MCF 10A (cell line): ENCODE data around the gene TEK. TPM values are rescaled to one million over a fixed set of nuclear protein-coding genes. Genes with fewer than 3 reads are reported as not detected.

Experiments
- BruUV-seq: library from RNA; stranded (reverse); fragments of 400-500 nt; replicated peaks from 2 replicates; lab custom pipeline; 2021; lab: Mats Ljungman, UMichigan
- CTCF ChIA-PET: fragments of 300-600 bp; sonication (Branson Sonifier 250); formaldehyde crosslinking; extraction: SDS; loops from one replicate; lab custom pipeline; 2021; ENCODE audit warnings: antibody characterized with exemption, inconsistent platforms; lab: Yijun Ruan, JAX
- POLR2A ChIA-PET: fragments of 300-600, 350-650 bp; sonication (Branson Sonifier 250); formaldehyde crosslinking; extraction: SDS; loops from one replicate; lab custom pipeline; 2020; ENCODE audit warnings: antibody characterized with exemption, inconsistent platforms; lab: Yijun Ruan, JAX
- DNase-seq: peaks from one replicate; pipeline ENCODE4 v3.0.0-alpha.2; 2018; ENCODE audit not compliant: unreplicated experiment
- H3K27ac Mint-ChIP-seq: one replicate; pipeline ENCODE4 v1.8.0; 2022; ENCODE audit warnings: mild to moderate bottlenecking, low read depth, mixed read lengths; ENCODE audit not compliant: unreplicated experiment
- H3K27me3 Mint-ChIP-seq: one replicate; pipeline ENCODE4 v1.8.0; 2022; ENCODE audit warnings: mixed read lengths; ENCODE audit not compliant: insufficient read depth, unreplicated experiment
- H3K36me3 Mint-ChIP-seq: one replicate; pipeline ENCODE4 v1.8.0; 2022; ENCODE audit warnings: mild to moderate bottlenecking, moderate library complexity, mixed read lengths; ENCODE audit not compliant: insufficient read depth, unreplicated experiment
- H3K4me1 Mint-ChIP-seq: one replicate; pipeline ENCODE4 v1.8.0; 2022; ENCODE audit warnings: mixed read lengths; ENCODE audit not compliant: insufficient read depth, unreplicated experiment
- H3K4me3 Mint-ChIP-seq: one replicate; pipeline ENCODE4 v1.8.0; 2022; ENCODE audit warnings: mild to moderate bottlenecking, moderate library complexity, mixed read lengths; ENCODE audit not compliant: unreplicated experiment
- H3K9me3 Mint-ChIP-seq: one replicate; pipeline ENCODE4 v1.8.0; 2022; ENCODE audit warnings: mixed read lengths; ENCODE audit not compliant: unreplicated experiment
- intact Hi-C: fragments of 100-400 bp; cut with micrococcal nuclease; formaldehyde crosslinking; loops from 2 replicates; pipeline ENCODE4 v1.14.1; 2022
- total RNA-seq: library from RNA; stranded (reverse); gene quantifications from 2 replicates; pipeline ENCODE4 v1.2.3, GENCODE V29; 2022
- TF ChIP-seq, protein P1 (sequence below): fragments of 200-600 bp; IDR thresholded peaks from one replicate; pipeline ENCODE4 v1.8.0; 2022; ENCODE audit warnings: antibody characterized with exemption, mild to moderate bottlenecking; ENCODE audit not compliant: unreplicated experiment

TEK gene
- total RNA-seq, 1 experiment from 2014 or later: 0.91 TPM

GRCh38 chr9:27133817-27134216 is 24.8 kb downstream of the TEK start:
- ChIA-PET POLR2A (no interaction called here), CTCF (interaction anchor here (1.1 kb wide), 1 partner anchor 9 kb away, joined by 3 read pairs; no protein-coding TSS in a partner anchor)
- H3K27ac Mint-ChIP-seq: no peak overlapping the region
- H3K27me3 Mint-ChIP-seq: no peaks in the 10 kb centered on the region
- no peaks in the 10 kb centered on the region for H3K36me3 Mint-ChIP-seq
- TF ChIP-seq, protein P1, sequence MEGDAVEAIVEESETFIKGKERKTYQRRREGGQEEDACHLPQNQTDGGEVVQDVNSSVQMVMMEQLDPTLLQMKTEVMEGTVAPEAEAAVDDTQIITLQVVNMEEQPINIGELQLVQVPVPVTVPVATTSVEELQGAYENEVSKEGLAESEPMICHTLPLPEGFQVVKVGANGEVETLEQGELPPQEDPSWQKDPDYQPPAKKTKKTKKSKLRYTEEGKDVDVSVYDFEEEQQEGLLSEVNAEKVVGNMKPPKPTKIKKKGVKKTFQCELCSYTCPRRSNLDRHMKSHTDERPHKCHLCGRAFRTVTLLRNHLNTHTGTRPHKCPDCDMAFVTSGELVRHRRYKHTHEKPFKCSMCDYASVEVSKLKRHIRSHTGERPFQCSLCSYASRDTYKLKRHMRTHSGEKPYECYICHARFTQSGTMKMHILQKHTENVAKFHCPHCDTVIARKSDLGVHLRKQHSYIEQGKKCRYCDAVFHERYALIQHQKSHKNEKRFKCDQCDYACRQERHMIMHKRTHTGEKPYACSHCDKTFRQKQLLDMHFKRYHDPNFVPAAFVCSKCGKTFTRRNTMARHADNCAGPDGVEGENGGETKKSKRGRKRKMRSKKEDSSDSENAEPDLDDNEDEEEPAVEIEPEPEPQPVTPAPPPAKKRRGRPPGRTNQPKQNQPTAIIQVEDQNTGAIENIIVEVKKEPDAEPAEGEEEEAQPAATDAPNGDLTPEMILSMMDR: no peak
- no peak for DNase-seq
- intact Hi-C loops: no loop called here
- no peaks in the 10 kb centered on the region for H3K9me3 Mint-ChIP-seq
- H3K4me1 Mint-ChIP-seq: peaks cover 6% of the 10 kb centered on the region
- H3K4me3 Mint-ChIP-seq: no peak overlapping the region
- BruUV-seq: no TSS peak

DNA sequence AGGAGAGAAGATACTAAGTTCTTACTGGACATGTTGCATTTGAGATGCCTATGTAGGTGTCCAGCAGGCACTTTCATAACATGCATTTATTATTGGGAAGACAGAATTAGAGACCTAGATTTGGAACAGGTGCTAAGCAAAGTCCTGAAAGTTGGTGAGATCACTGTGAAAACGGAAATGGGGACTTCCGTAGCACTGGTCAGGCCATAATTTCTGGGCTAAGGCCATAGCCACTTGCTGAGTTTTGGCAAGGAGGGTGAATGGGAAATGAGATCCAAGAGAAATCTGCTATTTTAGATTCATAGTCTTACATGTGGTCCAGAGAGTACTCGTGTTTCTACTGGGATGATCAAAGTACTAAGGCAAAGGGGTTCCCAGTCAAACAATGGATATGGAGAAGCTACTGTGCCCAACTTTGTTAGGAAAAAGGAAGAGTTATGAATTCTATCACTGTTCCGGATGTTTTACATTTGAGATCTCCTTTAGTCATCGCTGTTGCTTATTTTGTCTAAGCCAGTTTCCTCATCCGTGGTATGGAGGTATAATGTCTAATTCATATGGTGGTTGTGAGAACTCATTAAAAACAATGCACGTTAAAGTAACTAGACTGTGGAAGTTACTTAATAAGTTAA is 33.4 kb downstream of the TEK start:
- Mint-ChIP-seq H3K27me3 (no peaks in the 10 kb centered on the region), H3K36me3 (no peaks in the 10 kb centered on the region), H3K4me3 (no peak overlapping the region), H3K9me3 (peaks cover 7% of the 10 kb centered on the region), H3K4me1 (peaks cover 5% of the 10 kb centered on the region), H3K27ac (no peak overlapping the region)
- ChIA-PET POLR2A (no interaction called here), CTCF (interaction anchor here (0.6 kb wide), 1 partner anchor 17 kb away, joined by 3 read pairs; no protein-coding TSS in a partner anchor)
- no peak for DNase-seq
- intact Hi-C loops: no loop called here
- no TSS peak for BruUV-seq
- TF ChIP-seq, protein P1: no peak

DNA sequence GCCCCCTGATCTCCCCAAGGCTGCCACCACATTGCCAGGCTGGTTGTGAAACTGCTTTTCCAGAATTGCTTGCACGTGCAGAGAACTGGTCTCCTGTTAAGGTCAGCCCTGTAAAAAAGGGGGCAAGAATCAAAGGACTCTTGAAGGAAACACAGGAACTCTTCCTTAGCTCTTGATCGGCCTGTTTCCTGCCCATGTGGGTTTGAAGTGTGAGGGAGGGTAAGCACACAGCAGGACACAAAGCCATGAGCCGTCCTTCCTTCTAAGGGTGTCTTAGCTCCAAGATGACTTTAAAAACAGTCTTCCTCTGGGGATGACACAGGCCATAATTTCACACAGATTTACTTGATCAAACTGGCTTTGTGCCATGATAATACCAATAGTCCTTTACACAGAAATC is 36.1 kb downstream of the TEK start:
- H3K27me3 Mint-ChIP-seq: no peaks in the 10 kb centered on the region
- peaks cover 7% of the 10 kb centered on the region for H3K9me3 Mint-ChIP-seq
- H3K4me3 Mint-ChIP-seq: no peak overlapping the region
- no TSS peak for BruUV-seq
- no peak for DNase-seq
- POLR2A ChIA-PET: interaction anchor here (0.7 kb wide), 1 partner anchor 10 kb away, joined by 3 read pairs; no protein-coding TSS in a partner anchor
- no peaks in the 10 kb centered on the region for H3K36me3 Mint-ChIP-seq
- peaks cover 5% of the 10 kb centered on the region for H3K4me1 Mint-ChIP-seq
- CTCF ChIA-PET: no interaction called here
- intact Hi-C loops: no loop called here
- no peak overlapping the region for H3K27ac Mint-ChIP-seq
- TF ChIP-seq, protein P1: no peak

- Mint-ChIP-seq H3K4me3 (no peak overlapping the region), H3K27ac (no peak overlapping the region), H3K9me3 (no peaks in the 10 kb centered on the region), H3K36me3 (peaks cover 4% of the 10 kb centered on the region), H3K27me3 (no peaks in the 10 kb centered on the region), H3K4me1 (peaks cover 15% of the 10 kb centered on the region)
- CTCF ChIA-PET: no interaction called here
- no peak for DNase-seq
- no TSS peak for BruUV-seq
- intact Hi-C loops: no loop called here
- POLR2A ChIA-PET: no interaction called here
- TF ChIP-seq, protein P1: no peak
Measured at GRCh38 chr9:27149651-27150050, 40.6 kb downstream of the TEK start.
